ENCODE results near the gene TMC1. TPM values are rescaled to one million over a fixed set of nuclear protein-coding genes. Genes with fewer than 3 reads are reported as not detected.

Gene TMC1
- total RNA-seq (2022; extraction: Qiagen RNA extraction): 0.07 to 0.17 TPM (median 0.12 TPM) in 4 of 5 replicates, not detected in the other

GRCh38 chr9:72521416-72521815, at the start of gene TMC1:
Gene TMC1 (plus strand): TSS chr9:72521608. CDS start chr9:72648649, 127,041 bp downstream.

Other genes starting within 250 kb of the TMC1 start
- 235 to 335 TPM (median 323 TPM) in 5 replicates for gene ZFAND5, start 156.4 kb upstream of the TMC1 start, total RNA-seq (2022; extraction: Qiagen RNA extraction)